Measurements from ENCODE around the gene ITPRID2. TPM values are rescaled to one million over a fixed set of nuclear protein-coding genes. Genes with fewer than 3 reads are reported as not detected.

The ITPRID2 gene
- polyA plus RNA-seq, 1 donor (not counting 4 experiments of a cell fraction or from before 2014, with no cell fraction given), result 146 TPM

GRCh38 chr2:181911830-181912229 lies 20.3 kb downstream of the ITPRID2 start:
- Histone ChIP-seq H3K27ac (ENCODE audit: control insufficient read depth, insufficient read depth, low read length) (no peak overlapping the region), H3K4me3 (ENCODE audit: control insufficient read depth in 2 of 3, extremely low read depth in 1 of 3, insufficient read depth in 2 of 3, low read depth in 1 of 3, low read length in 3 of 3) (no peak overlapping the region), H3K27me3 (ENCODE audit: control insufficient read depth, extremely low read depth, insufficient read depth, low read length) (no peaks in the 10 kb centered on the region), H3K9ac (ENCODE audit: control insufficient read depth, extremely low read depth, insufficient read depth, low read length) (no peak overlapping the region), H4K20me1 (ENCODE audit: control insufficient read depth, extremely low read depth, insufficient read depth, low read length) (no peaks in the 10 kb centered on the region), H3K4me1 (ENCODE audit: control insufficient read depth, extremely low read depth, insufficient read depth, low read length) (peaks cover 3% of the 10 kb centered on the region), H3K79me2 (ENCODE audit: control insufficient read depth, insufficient read depth, low read length) (peaks cover 40% of the 10 kb centered on the region), H3K36me3 (ENCODE audit: control insufficient read depth in 2 of 2, extremely low read depth in 1 of 2, insufficient read depth in 2 of 2, low read length in 2 of 2) (peaks cover 18 to 32% of the 10 kb centered on the region in 2 experiments), H3K4me2 (ENCODE audit: control insufficient read depth, extremely low read depth, insufficient read depth, low read depth, low read length) (no peak overlapping the region), H3K9me3 (ENCODE audit: control insufficient read depth, low read depth, low read length) (no peaks in the 10 kb centered on the region), H3K9me1 (ENCODE audit: control insufficient read depth, extremely low read depth, insufficient read depth, low read length) (no peaks in the 10 kb centered on the region), H2AFZ (ENCODE audit: control insufficient read depth, low read length) (no peak overlapping the region)
- FAIRE-seq, result peak; percentile 75
- dilution Hi-C loops (cut with MboI; ENCODE audit: extremely low pct_ligation_motif_present, low sequenced_read_pairs), result no loop called here
- DNase-seq (ENCODE audit: low read depth, low spot score), result no peak
- TF ChIP-seq EZH2 (IDR thresholded peaks at IDR 0.05; ENCODE audit: low read length) (no peak), CTCF (optimal IDR thresholded peaks at IDR 0.05 in 1 of 3, IDR thresholded peaks at IDR 0.05 in 1 of 3, conservative IDR thresholded peaks at IDR 0.05 in 1 of 3; ENCODE audit: extremely low read depth in 1 of 3, insufficient read depth in 2 of 3, low read length in 3 of 3) (no peak)

GRCh38 chr2:181915102-181915501 lies 23.6 kb downstream of the ITPRID2 start:
- no peaks in the 10 kb centered on the region for H4K20me1 ChIP-seq (ENCODE audit: control insufficient read depth, extremely low read depth, insufficient read depth, low read length)
- H3K4me2 ChIP-seq (ENCODE audit: control insufficient read depth, extremely low read depth, insufficient read depth, low read depth, low read length), result no peak overlapping the region
- TF ChIP-seq EZH2 (IDR thresholded peaks at IDR 0.05; ENCODE audit: low read length), result no peak
- no peak for TF ChIP-seq CTCF (optimal IDR thresholded peaks at IDR 0.05 in 1 of 3, IDR thresholded peaks at IDR 0.05 in 1 of 3, conservative IDR thresholded peaks at IDR 0.05 in 1 of 3; ENCODE audit: extremely low read depth in 1 of 3, insufficient read depth in 2 of 3, low read length in 3 of 3)
- H3K4me3 ChIP-seq (ENCODE audit: control insufficient read depth in 2 of 3, extremely low read depth in 1 of 3, insufficient read depth in 2 of 3, low read depth in 1 of 3, low read length in 3 of 3), result no peak overlapping the region
- dilution Hi-C loops (cut with MboI; ENCODE audit: extremely low pct_ligation_motif_present, low sequenced_read_pairs), result no loop called here
- no peak for FAIRE-seq
- H2AFZ ChIP-seq (ENCODE audit: control insufficient read depth, low read length), result no peak overlapping the region
- H3K27ac ChIP-seq (ENCODE audit: control insufficient read depth, insufficient read depth, low read length), result no peak overlapping the region
- no peak for DNase-seq (ENCODE audit: low read depth, low spot score)
- H3K4me1 ChIP-seq (ENCODE audit: control insufficient read depth, extremely low read depth, insufficient read depth, low read length), result peaks cover 3% of the 10 kb centered on the region
- H3K36me3 ChIP-seq (ENCODE audit: control insufficient read depth in 2 of 2, extremely low read depth in 1 of 2, insufficient read depth in 2 of 2, low read length in 2 of 2), result peaks cover 24 to 41% of the 10 kb centered on the region in 2 experiments
- H3K79me2 ChIP-seq (ENCODE audit: control insufficient read depth, insufficient read depth, low read length), result peaks cover 29% of the 10 kb centered on the region
- no peaks in the 10 kb centered on the region for H3K9me3 ChIP-seq (ENCODE audit: control insufficient read depth, low read depth, low read length)
- no peaks in the 10 kb centered on the region for H3K27me3 ChIP-seq (ENCODE audit: control insufficient read depth, extremely low read depth, insufficient read depth, low read length)
- H3K9ac ChIP-seq (ENCODE audit: control insufficient read depth, extremely low read depth, insufficient read depth, low read length), result no peak overlapping the region
- no peaks in the 10 kb centered on the region for H3K9me1 ChIP-seq (ENCODE audit: control insufficient read depth, extremely low read depth, insufficient read depth, low read length)

Data from keratinocyte (primary cell).